Stimulated activated CD8-positive, alpha-beta memory T cell treated with anti-CD3 and anti-CD28 coated beads, Interleukin-2, amount 100 ng/mL, for 48 hours (primary cell): ENCODE results near the gene TAF4B.
"Not testable (repeated sequence)": the region's sequence is repeated elsewhere in the genome, so short reads cannot be mapped to it uniquely, and the experiment has no call there.

Experiments
- DNase-seq, 2 donors: peaks; one replicate each; pipeline ENCODE4 v3.0.0-alpha.2; 2020; ENCODE audit warnings: low read depth in 2 of 2

The TAF4B gene

GRCh38 chr18:26238718-26239117, 12.5 kb downstream of the TAF4B start:
- not testable (repeated sequence) for DNase-seq

- not testable (repeated sequence) for DNase-seq
These were observed 16.1 kb downstream of the TAF4B start for GRCh38 chr18:26242392-26242791.

GRCh38 chr18:26245434-26245833, 19.2 kb downstream of the TAF4B start:
- not testable (repeated sequence) for DNase-seq

- DNase-seq: no peak
These were observed 26.2 kb downstream of the TAF4B start for GRCh38 chr18:26252411-26252810.

GRCh38 chr18:26254808-26255207, 28.6 kb downstream of the TAF4B start:
- not testable (repeated sequence) for DNase-seq

- no peak for DNase-seq
These were observed 29.7 kb downstream of the TAF4B start for GRCh38 chr18:26255695-26256622.

- no peak for DNase-seq
These were observed 32.5 kb downstream of the TAF4B start for GRCh38 chr18:26258711-26259110.

GRCh38 chr18:26259416-26259815, 33.2 kb downstream of the TAF4B start:
- not testable (repeated sequence) for DNase-seq

GRCh38 chr18:26262156-26262555, 35.9 kb downstream of the TAF4B start:
- no peak for DNase-seq

GRCh38 chr18:26267357-26267930, 41.2 kb downstream of the TAF4B start:
- no peak for DNase-seq

GRCh38 chr18:26268454-26268853, 42.2 kb downstream of the TAF4B start:
- DNase-seq: no peak

GRCh38 chr18:26271917-26272549, 45.8 kb downstream of the TAF4B start:
- no peak for DNase-seq

GRCh38 chr18:26277374-26277773, 51.1 kb downstream of the TAF4B start:
- no peak for DNase-seq

- no peak for DNase-seq
These were observed 53.2 kb downstream of the TAF4B start for GRCh38 chr18:26279428-26279827.

- no peak for DNase-seq
These were observed 59.8 kb downstream of the TAF4B start for GRCh38 chr18:26286008-26286407.

GRCh38 chr18:26287644-26288043, 61.4 kb downstream of the TAF4B start:
- no peak for DNase-seq

GRCh38 chr18:26290385-26290784, 64.1 kb downstream of the TAF4B start:
- DNase-seq: no peak

- no peak for DNase-seq
These were observed 67.7 kb downstream of the TAF4B start for GRCh38 chr18:26293982-26294381.

- DNase-seq: no peak
These were observed 71.9 kb downstream of the TAF4B start for GRCh38 chr18:26298107-26298506.

- no peak for DNase-seq
These were observed 75.4 kb downstream of the TAF4B start for GRCh38 chr18:26301681-26302080.

- not testable (repeated sequence) for DNase-seq
These were observed 77.0 kb downstream of the TAF4B start for GRCh38 chr18:26303222-26303621.

GRCh38 chr18:26304511-26304910, 78.3 kb downstream of the TAF4B start:
- no peak for DNase-seq
